ENCODE measurements around the gene MICAL2. TPM values are rescaled to one million over a fixed set of nuclear protein-coding genes. Genes with fewer than 3 reads are reported as not detected.

Gene MICAL2
- total and polyA plus RNA-seq, 2 of the 8 experiments (the other 6 are each of a cell fraction or from before 2014, with no cell fraction given), result 1.3 to 4.1 TPM

GRCh38 chr11:12282676-12283075 lies 172.3 kb downstream of the MICAL2 start:
- Histone ChIP-seq H3K9ac (replicated peaks in 1 of 4; ENCODE audit: extremely low read depth in 1 of 4, low read depth in 3 of 4, low read length in 3 of 4) (no peak overlapping the region), H3K4ac (replicated peaks; ENCODE audit: insufficient read length, low read depth, low read length) (no peak overlapping the region), H3K79me1 (ENCODE audit: low read depth, low read length) (no peaks in the 10 kb centered on the region), H3K14ac (ENCODE audit: insufficient read length) (no peak overlapping the region), H3K79me2 (ENCODE audit: control insufficient read depth in 1 of 2, insufficient read depth in 2 of 2, low read length in 2 of 2) (no peaks in the 10 kb centered on the region), H3K23me2 (ENCODE audit: low read depth, low read length) (0 out of 2 replicates have a peak, but pooled peaks cover 1% of the 10 kb centered on the region), H2BK15ac (ENCODE audit: low read length) (no peak overlapping the region), H3K27ac (ENCODE audit: low read depth, low read length) (no peak overlapping the region), H3K4me3 (ENCODE audit: extremely low read depth in 1 of 4, insufficient read depth in 2 of 4, low read depth in 3 of 4, low read length in 4 of 4) (no peak overlapping the region), H3K27me3 (replicated peaks in 1 of 4; ENCODE audit: control insufficient read depth in 3 of 4, extremely low read depth in 1 of 4, insufficient read depth in 3 of 4, low read length in 3 of 4) (no peaks in the 10 kb centered on the region), H3K4me1 (replicated peaks in 1 of 4; ENCODE audit: control insufficient read depth in 3 of 4, insufficient read depth in 4 of 4, low read length in 3 of 4) (peaks cover under 1 to 6% (median 3%) of the 10 kb centered on the region in 4 experiments; a peak in 4 of 7 replicates), H4K5ac (ENCODE audit: insufficient read length, low read depth, low read length) (no peak overlapping the region), H2AK5ac (ENCODE audit: low read depth, low read length) (no peak overlapping the region), H2BK12ac (ENCODE audit: low read depth, low read length) (no peak overlapping the region), H3K18ac (ENCODE audit: extremely low read depth, low read length) (no peak overlapping the region), H3K4me2 (ENCODE audit: insufficient read depth in 1 of 2, low read depth in 2 of 2, low read length in 2 of 2) (no peak overlapping the region), H4K20me1 (replicated peaks in 1 of 2; ENCODE audit: control insufficient read depth in 1 of 2, insufficient read depth in 2 of 2, low read length in 2 of 2) (no peaks in the 10 kb centered on the region), H2BK20ac (ENCODE audit: low read length) (no peak overlapping the region), H4K91ac (replicated peaks; ENCODE audit: insufficient read length, low read length) (no peak overlapping the region), H3K9me3 (ENCODE audit: insufficient read depth in 2 of 2, low read depth in 1 of 2, low read length in 1 of 2) (no peaks in the 10 kb centered on the region), H4K8ac (ENCODE audit: extremely low read depth, insufficient read depth, low read length) (no peak overlapping the region), H2BK5ac (ENCODE audit: low read depth, low read length) (no peak overlapping the region), H3K36me3 (ENCODE audit: control insufficient read depth in 2 of 4, insufficient read depth in 4 of 4, low read length in 3 of 4) (no peaks in the 10 kb centered on the region), H3K23ac (ENCODE audit: insufficient read length) (no peak overlapping the region), H2BK120ac (replicated peaks; ENCODE audit: low read depth, low read length) (no peak overlapping the region), H2AFZ (ENCODE audit: low read length) (no peak overlapping the region), H3K56ac (replicated peaks; ENCODE audit: insufficient read length, low read depth, low read length) (no peak overlapping the region)
- POLR2A ChIA-PET (ENCODE audit: partially characterized antibody), result no interaction called here
- DNase-seq (ENCODE audit: low read depth in 1 of 2, low spot score in 2 of 2), result no peak
- CTCF ChIA-PET (ENCODE audit: partially characterized antibody), result interaction anchor here (0.6 to 22.1 kb wide), 25 partner anchors 10 to 482 kb away, joined by 3 to 403 read pairs (median 4); no protein-coding TSS in a partner anchor
- TF ChIP-seq EZH2 (IDR thresholded peaks at IDR 0.05; ENCODE audit: low read depth, low read length, severe bottlenecking), result no peak
- no peak for TF ChIP-seq TBP (IDR thresholded peaks at IDR 0.05; ENCODE audit: low read depth, low read length)
- no peak for TF ChIP-seq NRF1 (IDR thresholded peaks at IDR 0.05; ENCODE audit: low read depth, low read length)
- TF ChIP-seq, protein P1, sequence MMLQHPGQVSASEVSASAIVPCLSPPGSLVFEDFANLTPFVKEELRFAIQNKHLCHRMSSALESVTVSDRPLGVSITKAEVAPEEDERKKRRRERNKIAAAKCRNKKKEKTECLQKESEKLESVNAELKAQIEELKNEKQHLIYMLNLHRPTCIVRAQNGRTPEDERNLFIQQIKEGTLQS (IDR thresholded peaks at IDR 0.05; ENCODE audit: insufficient read depth, low read depth, low read length), result no peak
- WGBS, 2 experiments (ENCODE audit: extremely low coverage in 1 of 2, insufficient coverage in 1 of 2, insufficient read length in 1 of 2, insufficient replicate concordance in 2 of 2, low coverage in 1 of 2, low lambda C conversion rate in 2 of 2, missing lambda C conversion rate in 1 of 2), result 87% methylated on average over 6 of the region's 6 CpGs; no CpG with 5 or more reads in 1 of the 2 experiments
- FAIRE-seq, result no peak

All from H1 (cell line).